Fibroblast of skin of abdomen (primary cell): Measurements from ENCODE around the gene NAALADL2.
A peak's percentile ranks its signal among the peaks of the same experiment; 100 is the strongest.

ENCODE experiments used
- DNase-seq: peaks from one replicate; pipeline ENCODE4 v3.0.0-alpha.2; 2013

Gene NAALADL2

DNA sequence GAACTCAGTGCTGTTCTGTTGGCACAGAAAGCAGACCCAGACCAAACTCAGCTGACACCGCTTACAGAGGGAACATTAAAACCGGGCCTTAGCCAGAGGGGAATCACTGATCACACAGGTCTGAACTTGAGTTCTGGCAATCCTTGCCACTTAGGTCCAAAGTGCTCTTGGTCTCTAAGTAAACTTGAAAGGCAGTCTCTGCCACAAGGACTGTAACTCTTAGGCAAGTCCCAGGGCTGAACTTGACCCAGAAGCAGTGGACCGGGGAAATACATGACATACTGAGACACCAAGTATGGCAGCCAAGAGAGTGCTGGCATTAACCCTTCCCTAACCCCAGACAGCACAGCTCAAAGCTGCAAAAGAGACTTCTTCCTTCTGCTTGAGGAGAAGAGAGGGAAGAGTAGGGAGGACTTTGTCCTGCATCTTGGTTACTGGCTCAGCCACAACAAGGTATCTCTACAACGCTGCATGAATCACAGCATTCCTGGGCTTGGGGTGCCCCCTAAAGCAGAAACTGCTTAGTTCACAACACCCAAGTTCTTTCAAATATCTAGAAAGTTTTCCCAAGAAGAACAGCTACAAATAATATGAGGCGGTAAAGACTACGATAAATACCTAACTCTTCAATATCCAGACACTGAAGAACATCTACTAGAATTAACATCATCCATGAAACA lies 32.5 kb downstream of the NAALADL2 start:
- peak; percentile 14 for DNase-seq

DNA sequence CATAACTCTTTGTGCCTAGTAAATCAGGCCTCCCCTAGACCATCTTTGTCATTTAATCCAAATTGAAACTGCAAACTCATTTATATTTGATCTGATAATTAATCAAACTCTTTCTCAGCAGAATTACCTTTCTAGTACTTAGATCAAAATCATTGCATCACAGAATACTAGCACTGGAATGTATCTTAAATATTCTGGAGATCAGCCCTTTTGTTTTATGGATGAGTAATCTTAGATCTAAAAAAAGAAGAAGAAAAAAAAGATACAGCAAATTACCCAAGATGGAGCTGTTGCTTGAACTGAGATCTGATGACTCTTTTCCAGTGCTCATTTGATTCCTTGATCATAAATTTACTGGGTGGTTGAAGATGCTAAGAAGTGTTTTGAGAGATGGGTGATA lies 47.9 kb downstream of the NAALADL2 start:
- peak; percentile 27 for DNase-seq

DNA sequence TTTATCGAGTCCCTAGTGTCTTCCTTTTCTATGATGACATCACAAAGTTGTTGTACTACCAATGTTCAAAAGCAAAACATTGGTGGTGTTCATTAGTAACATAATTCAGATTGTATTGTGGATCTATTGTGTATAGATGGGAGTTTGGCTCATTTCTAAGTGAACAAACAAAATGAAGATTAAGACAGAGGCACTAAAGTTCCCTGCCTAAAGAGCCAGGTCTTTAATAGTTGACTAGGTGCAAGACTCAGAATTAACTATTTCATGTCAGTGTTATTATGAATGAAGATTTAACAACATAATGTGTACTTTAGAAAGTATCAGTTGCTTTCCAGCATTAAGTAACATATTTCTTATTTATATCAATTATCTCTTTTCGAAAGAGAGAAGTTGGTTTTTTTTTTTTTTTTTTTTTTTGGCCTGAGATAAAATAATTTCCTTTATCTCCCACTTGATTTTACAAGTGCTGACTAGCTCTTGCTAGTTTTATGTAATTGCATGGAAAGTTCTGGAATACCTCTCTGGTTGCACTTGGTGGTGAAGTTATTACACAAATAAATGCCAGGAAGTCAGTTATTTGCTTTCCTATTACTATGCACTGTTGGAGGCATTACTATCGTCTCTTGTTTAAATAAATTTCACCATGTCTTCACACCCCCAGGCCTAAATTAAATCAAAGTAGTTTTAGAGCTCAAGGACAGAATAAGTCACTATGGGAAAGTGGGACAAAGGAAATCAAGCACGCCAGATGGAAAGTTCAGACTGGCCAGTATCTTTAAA lies 48.7 kb downstream of the NAALADL2 start:
- DNase-seq = no peak

DNA sequence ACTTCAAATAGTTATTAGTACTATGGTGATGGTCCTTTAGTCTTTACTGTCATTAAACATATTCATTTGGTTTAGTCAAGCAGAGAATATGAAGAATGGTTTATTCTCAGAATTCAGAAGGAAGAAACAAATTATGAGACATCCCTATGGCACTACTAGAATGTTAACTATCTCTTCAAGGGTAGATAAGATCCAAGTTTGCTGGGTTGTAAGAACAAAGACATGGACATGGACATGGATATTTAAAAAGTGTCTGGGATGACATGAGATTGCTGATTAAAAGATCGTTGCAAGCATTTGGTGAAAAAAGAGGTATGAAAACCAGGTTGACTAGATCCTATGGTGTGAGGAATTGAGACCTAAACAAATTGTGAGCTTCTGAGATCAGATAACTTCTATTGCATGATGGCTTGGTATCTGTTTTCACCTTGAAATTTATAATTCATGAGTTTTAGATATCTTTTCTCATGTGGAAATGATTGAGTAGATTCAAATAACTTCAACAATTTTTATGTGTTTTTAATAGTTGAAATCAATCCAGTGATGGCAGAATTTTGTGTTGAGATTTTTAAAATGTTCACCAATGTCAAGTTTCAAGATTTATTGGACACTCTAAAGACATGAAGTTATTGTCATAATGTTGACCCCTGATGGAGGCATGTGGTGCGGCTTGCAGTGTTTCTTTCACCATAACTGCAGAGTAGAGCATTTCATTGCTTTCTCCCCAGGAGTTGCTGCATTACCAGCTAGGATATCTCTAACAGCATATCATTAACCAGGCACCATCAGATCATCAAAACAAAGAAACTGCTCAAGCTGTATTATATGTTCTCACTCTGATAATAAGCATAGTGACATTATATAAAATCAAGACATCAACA lies 72.6 kb downstream of the NAALADL2 start:
- peak; percentile 36 for DNase-seq

DNA sequence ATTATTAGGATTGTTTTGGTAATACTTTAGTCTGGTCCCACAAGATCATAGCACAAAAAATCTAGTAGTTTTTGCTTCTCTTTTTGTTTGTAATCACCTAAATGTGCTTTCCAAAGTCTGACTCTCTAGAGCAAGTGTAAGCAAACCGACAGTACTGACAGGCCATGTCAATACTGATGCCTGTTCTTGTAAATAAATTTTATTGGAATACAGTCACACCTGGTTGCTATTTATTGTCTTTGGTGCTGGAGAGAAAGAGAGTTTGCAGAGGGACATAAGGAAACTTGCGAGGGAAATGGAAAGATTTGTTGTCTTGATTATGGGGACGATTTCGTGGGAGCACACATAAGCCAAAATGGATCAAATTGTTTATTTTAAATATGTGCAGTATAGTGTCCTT lies 77.5 kb downstream of the NAALADL2 start:
- DNase-seq = no peak

DNA sequence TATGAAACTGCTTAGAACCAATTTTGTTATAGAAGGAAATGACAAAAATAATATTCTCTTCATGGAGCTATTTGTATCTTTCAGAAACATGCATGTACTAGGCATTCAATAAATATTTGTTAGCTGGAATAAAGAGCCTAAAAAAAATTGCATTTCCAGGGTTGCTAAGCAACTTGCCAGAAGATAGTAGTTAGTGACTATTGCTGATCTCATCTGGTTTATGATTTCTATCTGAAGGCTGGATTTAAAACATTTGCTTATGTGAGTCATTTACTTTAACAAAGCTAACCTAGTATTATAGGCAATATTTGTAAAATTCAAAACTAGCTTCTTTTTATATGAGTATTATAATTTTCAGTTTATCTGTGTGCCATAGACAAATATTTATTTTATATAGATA lies 78.3 kb downstream of the NAALADL2 start:
- DNase-seq = peak; percentile 63

DNA sequence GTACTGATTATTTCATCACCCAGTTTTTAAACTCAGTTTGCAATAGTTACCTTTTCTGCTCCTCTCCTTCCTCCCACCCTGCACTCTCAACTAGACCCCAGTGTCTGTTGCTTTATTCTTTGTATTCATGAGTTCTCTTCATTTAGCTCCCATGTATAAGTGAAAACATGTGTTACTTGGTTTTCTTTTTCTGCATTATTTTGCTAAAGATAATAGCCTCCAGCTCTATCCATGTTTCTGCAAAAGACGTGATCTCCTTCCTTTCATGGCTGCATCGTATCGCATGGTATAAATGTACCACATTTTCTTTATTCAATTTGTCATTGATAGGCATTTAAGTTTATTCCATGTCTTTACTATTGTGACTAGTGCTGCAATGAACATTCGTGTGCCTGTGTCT lies 79.0 kb downstream of the NAALADL2 start:
- DNase-seq = no peak

DNA sequence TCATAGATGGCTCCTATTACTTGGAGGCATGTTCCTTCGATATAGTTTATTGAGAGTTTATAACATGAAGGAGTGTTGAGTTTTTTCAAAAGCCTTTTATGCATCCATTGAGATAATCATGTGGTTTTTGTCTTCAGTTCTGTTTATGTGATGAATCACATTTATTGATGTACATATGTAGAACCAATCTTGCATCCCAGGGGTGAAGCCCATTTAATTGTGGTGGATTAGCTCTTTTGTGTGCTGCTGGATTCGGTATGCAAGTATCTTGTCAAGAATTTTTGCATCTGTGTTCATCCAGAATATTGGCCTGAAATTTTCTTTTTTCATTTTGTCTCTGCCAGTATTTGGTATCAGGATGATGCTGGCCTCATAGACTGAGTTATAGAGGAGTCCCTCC lies 81.0 kb downstream of the NAALADL2 start:
- DNase-seq = no peak

DNA sequence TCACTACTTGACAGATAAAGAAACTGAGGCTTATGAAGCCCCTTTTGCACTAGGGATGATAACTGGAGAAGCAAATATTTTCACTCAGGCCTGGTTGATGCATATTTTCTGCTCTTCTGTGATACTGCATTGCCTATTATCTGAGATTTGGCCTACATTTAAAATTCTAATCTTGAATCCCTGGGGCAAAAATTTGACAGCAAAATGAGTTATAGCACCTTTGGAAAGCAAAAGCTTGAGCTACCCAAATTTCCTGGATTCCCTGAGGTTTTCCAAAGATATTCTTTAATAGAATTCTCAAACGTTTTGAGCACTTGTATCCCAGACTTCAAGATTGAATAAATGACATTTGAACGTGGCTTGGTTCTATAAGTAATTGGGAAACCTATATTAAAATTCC lies 86.1 kb downstream of the NAALADL2 start:
- DNase-seq = no peak

DNA sequence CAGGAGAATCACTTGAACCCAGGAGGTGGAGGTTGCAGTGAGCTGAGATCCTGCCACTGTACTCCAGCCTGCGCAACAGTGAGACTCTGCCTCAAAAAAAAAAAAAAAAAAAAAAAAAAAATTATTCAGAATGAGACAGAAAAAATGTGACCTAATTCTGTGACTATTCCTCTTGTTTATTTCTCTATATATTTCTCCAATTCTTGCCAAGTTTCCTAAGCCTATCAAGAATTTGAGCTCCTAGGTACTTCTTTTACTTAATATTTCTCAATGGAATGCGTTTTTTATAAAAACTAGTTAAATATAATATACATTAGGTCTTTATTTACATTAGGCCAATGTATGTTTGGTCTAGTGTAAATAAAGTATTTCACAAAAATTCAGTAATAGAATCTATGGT lies 86.8 kb downstream of the NAALADL2 start:
- DNase-seq = no peak

DNA sequence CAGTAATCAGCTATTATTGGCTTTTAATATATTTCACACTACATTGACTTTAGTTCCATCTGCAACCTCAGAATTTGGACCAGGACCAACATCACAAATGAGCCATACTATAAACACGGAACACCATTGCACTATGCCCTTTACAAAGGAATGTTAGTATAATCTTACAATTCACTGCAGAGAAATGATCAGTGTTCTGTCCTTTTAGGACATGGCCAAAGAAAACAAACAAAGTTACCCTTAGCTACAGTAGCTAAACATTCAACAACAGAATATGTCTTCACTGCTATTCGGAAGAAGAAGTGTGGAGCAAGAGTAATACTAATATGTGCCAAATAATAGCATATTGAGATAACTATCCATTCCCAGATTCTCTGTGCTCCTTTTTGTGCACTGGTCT lies 90.4 kb downstream of the NAALADL2 start:
- DNase-seq = peak; percentile 62

DNA sequence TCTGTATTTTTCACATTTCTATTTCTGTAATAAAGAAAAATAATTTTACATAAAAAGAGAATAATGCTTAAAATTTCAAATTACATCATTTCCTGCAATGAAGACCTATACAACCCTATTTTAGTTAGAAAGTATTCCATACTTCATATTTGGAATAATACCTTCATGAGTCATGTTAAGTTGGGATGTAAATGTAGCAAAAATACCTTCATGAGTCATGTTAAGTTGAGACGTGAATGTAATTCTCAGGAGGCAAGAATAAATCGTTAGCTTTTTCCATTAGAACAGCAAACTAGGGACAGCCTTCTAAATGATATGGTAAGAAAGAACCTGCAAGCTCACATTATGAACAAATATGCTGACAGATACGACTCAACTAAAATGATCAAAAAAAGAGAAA lies 91.9 kb downstream of the NAALADL2 start:
- peak; percentile 84 for DNase-seq

DNA sequence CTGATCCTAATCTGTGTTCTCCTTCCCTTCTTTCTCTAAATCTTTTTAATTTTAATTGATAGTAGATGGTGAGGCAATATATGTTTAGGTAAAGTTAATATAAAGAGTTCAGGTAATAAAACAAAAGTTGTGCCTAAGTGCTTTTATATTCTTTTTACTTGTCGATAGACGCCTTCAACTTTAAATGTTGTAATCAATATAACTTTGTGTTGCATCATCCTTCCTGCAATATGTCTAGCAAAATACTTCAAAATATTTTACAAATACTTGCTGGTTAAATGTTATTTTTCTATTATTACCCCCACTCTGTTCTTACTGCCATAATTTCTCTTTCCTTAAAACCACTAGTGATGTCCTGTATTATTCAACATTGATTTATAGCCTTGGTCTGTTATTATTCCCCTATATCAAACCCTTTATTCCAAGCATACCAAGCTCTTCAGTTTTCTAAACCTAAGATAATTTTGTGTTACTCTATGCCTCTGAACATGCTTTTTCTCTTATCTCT lies 92.4 kb downstream of the NAALADL2 start:
- DNase-seq = peak; percentile 66

DNA sequence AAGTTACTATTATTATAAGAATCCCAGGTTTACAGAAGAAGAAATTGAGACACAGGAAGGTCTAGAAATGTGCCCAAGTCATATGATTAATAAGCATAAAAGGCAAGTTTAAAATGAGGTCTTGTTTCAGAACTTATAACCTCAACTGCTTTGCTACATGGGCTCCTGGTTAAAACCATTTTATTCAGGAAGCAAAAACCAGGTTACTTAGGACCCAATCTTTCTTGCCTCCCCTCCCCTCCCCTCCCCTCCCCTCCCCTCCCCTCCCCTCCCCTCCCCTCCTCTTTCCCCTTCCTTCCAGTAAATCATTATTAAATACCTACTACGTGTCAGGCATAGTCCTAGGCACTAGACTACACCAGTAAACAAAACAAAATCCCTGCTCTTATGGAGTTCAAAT lies 93.9 kb downstream of the NAALADL2 start:
- DNase-seq = no peak

DNA sequence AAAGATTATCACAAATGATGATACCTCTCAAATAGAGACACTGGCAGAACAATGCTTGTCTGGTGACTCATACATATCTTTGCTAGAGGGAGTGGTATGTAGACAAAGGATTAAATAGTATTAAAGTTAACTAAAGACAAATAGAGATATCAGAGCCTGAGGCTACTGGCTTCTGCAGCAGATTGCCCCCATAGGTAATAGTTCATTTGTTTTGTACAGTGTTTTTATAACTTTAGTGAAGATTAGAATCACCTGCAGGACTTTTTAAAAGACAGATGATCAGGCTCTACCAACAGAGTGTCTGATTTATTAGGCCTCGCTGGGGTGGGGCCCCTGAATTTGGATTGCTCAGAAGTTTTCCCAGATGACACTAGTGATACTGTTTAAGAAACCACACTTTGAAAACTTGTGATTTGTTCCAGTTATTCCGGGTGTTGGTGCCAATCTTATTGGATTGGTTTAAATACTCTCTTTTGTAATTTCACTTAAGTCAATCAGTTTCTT lies 96.4 kb downstream of the NAALADL2 start:
- peak; percentile 62 for DNase-seq

DNA sequence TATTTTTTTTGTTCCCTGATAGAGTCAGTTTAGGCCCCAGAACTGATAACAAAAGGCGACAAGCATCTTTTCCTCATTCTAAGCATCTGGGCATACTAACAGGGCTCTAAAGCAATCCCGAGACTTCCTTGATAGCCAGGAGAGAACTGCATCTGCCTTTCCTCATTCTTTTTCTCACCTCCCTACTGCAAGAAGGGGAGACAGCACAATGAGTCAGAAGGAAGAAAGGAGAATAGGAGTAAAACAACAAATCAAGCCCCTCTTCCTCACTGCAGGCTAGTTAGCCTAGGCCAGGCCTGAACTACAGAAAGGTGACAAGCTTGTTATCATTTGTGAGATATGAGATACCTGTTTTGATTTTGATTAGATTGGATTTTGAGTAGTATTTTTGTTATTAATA lies 97.9 kb downstream of the NAALADL2 start:
- peak; percentile 52 for DNase-seq

DNA sequence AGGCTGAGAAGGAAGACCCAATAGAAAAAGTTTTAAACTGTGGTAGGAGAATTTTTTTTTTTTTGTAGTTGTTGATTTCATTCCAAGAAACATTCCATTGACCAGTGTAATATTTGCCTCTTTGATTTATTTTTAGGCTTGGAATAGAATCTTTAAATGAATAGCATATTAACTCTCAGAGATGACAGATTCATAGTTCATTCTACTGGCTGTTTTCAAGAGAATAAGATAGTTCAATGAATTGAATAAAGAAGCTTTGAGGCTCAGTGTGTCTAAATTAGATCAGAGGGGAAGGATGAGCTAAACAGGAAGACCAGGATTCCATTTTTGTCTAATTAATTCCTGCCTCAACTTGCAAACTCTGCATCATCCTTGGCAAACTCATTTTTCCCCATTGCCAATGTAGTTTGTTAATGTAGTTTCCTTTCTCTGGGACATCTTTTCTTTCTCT lies 98.4 kb downstream of the NAALADL2 start:
- DNase-seq = peak; percentile 84

DNA sequence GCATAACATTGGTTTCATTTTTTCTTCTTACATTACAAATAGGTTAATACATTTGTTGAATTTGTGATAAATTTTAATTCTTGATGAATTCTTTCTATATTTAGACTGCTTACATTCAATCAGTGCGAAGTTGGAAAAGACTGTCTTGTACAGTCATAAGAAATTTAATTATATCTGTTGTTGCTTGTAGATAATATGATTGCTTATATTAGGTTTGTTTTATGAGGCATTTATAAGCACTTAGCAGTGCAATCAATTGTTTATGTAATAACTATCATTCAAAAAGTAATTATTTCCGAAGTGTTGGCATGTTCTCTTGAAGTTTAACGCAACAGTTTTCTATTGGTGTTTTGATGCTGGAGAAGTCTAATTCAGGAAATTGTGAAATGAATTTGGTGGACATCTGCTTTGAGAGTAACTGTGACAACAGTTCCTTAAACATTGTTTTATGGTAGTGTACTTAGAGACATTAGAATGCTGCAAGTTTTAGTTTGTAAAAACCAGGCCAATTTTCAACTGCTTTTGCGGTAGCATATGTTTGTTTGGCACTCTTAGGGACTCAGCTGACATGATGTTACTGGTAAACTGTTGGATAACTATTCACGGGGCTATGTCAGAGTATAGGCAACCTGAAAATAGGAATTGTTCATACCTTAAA lies 99.7 kb downstream of the NAALADL2 start:
- peak; percentile 31 for DNase-seq

DNA sequence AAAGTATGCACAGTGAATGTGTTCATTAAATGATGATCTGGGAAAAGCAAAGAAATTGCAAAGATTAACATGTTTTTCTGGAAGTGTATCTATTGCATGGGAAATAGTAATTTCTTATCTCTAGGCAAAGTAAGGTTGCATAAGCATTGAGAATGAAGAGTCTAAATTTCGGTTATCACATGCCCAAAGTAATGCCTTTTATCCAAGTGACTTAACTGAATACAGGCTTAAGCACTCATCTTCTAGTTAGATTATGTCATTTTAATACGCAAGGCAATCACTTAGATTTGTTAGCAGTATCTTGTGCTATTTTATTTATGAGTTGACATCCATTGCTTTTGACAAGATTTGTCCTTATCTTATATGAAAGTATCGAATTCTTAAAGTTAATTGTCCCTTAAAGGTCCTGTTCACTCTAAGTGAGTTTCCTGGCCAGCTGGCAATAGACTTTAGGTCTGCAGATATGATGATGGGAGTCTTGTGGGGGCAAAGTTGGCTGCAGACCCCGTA lies 100.5 kb downstream of the NAALADL2 start:
- no peak for DNase-seq

DNA sequence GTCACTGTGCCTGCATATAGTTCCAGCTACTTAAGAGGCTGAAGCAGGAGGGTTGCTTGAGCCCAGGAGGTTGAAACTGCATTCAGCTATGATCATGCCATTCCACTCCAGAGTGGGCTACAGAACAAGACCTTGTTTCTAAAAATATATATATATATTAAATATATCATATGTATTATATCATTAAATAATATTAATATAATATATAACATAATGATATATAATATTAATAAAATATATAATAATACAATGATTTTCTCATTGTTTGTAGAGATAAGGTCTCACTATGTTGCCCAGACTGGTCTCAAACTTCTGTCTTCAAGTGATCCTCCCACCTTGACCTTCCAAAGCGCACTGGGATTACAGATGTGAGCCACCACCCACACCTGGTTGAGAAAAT lies 101.8 kb downstream of the NAALADL2 start:
- no peak for DNase-seq

DNA sequence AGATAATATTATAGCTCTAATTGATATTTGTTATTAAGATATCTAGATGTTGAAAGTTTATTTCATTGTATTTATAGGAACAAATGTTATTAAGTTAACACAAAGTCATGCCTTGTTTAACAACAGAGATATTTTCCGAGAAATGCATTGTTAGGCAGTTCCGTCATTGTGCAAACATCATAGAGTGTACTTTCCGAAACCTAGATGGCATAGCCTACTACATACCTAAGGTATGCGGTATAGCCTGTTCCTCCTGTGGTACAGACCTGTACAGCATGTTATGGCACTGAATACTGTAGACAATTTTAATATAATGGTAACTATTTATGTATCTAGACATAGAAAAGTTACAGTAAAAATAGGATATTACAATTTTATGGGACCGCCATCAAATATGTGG lies 114.3 kb downstream of the NAALADL2 start:
- no peak for DNase-seq

DNA sequence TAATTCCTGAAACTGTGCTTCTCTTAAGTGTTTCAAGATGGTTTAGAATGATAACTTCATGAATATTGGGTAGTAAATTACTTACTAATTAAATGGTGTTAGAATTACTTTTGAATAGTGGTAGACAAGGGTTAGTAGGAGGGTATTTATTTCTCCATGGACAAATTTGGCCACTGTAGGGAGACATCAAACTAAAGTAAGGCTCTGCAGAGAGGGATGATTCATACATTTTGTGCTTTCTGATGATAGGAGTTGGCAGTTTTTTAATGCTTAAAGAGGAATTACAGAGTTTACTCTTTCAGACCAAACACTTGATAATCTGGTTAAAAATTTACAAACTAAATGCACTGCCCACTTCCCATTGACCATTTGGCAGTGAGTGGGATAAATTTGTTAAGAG lies 127.6 kb downstream of the NAALADL2 start:
- DNase-seq = peak; percentile 42
